Rectal smooth muscle tissue (tissue), 1 donor: ENCODE data around the gene NSUN7.
"Not testable (repeated sequence)": the region's sequence is repeated elsewhere in the genome, so short reads cannot be mapped to it uniquely, and the experiment has no call there.

Experiments
- H3K27ac ChIP-seq: one replicate; pipeline ENCODE4 v1.7.0; 2013; ENCODE audit warnings: low read depth, low read length, inconsistent platforms
- H3K27me3 ChIP-seq: one replicate; pipeline ENCODE4 v1.7.0; 2013; ENCODE audit warnings: low read length; ENCODE audit not compliant: control insufficient read depth, insufficient read depth
- H3K36me3 ChIP-seq: one replicate; pipeline ENCODE4 v1.7.0; 2013; ENCODE audit warnings: low read length; ENCODE audit not compliant: control insufficient read depth, insufficient read depth
- H3K4me1 ChIP-seq: one replicate; pipeline ENCODE4 v1.7.0; 2013; ENCODE audit warnings: low read length; ENCODE audit not compliant: control insufficient read depth, insufficient read depth
- H3K4me3 ChIP-seq: one replicate; pipeline ENCODE4 v1.7.0; 2013; ENCODE audit warnings: low read length
- H3K9ac ChIP-seq: one replicate; pipeline ENCODE4 v1.7.0; 2013; ENCODE audit warnings: low read length

NSUN7 gene

DNA sequence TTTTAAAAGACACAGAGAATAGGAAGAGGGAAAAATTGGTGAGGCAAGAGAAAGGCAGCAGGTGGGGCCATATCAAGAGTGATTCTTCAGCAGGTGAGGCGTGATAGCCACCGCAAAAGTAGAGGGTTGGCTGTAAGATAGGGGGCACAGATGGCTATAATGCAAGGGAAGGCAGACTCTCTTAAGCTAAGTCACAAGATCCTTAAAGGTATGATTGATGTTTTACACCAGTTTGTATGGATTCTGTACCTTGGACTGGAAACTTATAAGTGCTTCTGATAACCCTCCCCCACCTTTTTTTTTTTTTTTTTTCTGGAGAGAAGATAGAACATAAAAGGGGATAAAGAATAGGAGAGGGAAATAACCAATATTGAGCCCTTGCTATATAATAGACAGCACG lies 40.0 kb downstream of the NSUN7 start:
- H3K36me3 ChIP-seq, result no peaks in the 10 kb centered on the region
- no peak overlapping the region for H3K4me3 ChIP-seq
- H3K27me3 ChIP-seq, result no peaks in the 10 kb centered on the region
- H3K27ac ChIP-seq, result no peak overlapping the region
- no peak overlapping the region for H3K9ac ChIP-seq
- no peaks in the 10 kb centered on the region for H3K4me1 ChIP-seq

DNA sequence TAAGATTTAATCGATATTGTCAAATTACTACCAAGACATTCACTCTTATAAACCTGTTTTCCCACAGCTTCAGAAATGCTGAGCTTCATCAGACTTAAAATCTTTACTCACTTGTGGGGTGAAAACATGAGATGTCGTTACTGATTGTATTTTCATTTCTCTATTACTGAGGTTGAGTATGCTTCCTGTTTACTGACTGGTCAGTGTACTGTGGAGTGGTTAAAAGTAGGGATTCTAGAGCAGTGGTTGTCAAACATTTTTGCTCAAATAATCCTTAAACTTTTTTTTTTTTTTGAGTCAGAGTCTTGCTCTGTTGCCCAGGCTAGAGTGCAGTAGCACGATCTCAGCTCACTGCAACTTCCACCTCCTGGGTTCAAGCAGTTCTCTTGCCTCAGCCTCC lies 50.3 kb downstream of the NSUN7 start:
- H3K4me1 ChIP-seq, result no peaks in the 10 kb centered on the region
- no peak overlapping the region for H3K4me3 ChIP-seq
- no peaks in the 10 kb centered on the region for H3K27me3 ChIP-seq
- no peak overlapping the region for H3K27ac ChIP-seq
- no peak overlapping the region for H3K9ac ChIP-seq
- no peaks in the 10 kb centered on the region for H3K36me3 ChIP-seq

DNA sequence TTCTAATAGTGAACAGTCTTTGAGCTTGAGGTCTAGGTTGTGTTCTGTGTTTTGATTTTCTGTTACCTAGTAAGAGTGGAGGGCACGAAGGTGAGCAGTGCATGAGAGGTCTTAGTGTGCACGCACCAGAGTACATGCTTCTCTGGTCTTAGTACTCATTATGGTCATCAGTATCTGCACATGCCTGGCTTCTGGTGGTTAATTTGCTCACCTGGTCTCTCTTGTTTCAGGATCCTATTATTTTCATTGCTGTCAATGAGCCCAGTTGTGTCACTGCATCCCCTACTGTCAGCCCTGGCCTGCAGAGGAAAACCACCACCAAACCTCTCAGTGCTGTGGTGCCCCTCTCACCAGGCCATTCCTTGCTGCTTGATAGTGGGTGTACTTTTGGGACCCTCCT lies 54.8 kb downstream of the NSUN7 start:
- no peaks in the 10 kb centered on the region for H3K27me3 ChIP-seq
- H3K36me3 ChIP-seq, result no peaks in the 10 kb centered on the region
- no peak overlapping the region for H3K27ac ChIP-seq

DNA sequence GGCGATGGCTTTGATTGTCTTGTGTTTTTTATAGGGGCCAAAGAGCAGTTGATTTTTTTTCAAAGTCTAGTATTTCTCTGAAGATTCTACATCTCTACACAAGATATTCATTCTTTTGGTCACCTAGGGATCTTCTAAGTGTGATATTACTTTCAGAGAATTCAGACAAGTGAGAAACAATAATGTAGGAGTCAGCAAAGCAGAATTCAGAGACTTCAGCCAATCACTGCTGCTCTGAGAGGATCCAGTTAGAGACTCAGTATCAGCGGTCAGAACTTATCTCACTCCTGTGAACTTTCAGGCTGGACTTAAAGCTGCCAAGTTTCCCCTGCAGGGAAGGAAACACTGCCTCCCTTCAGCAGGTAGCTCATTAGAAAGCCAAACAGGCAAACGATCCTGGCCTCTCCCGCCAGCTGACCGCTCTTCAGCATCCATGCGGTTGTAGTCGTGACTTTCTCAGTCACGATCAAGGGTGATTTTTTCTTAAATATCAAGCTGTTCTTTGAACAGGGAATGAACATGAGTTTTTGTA lies 59.2 kb downstream of the NSUN7 start:
- Histone ChIP-seq H3K27me3 (no peaks in the 10 kb centered on the region), H3K4me1 (no peaks in the 10 kb centered on the region), H3K36me3 (peaks cover 1% of the 10 kb centered on the region), H3K27ac (no peak overlapping the region), H3K9ac (no peak overlapping the region), H3K4me3 (no peak overlapping the region)

More for the DNA sequence above, 54.8 kb downstream of the NSUN7 start:
- no peaks in the 10 kb centered on the region for H3K4me1 ChIP-seq
- no peak overlapping the region for H3K9ac ChIP-seq
- H3K4me3 ChIP-seq, result no peak overlapping the region

DNA sequence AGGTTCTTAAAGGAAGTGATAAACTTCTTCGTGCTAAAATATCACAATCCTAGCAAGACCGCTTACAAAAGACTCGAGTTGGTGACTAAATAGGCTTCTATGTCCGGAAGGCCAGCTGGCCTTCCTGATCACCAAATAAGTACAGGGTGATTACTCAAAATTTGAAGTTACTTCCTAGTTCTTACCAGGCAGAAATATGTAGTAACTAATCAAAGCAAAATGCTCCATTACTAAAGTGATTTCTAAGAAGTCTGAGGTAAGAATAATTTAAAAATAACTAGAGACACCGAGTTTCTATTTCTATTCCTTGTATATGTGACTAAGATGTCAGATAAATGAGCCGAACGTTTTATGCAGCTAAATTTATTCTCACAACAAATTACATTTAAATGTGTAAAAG lies 62.2 kb downstream of the NSUN7 start:
- Histone ChIP-seq H3K27ac (no peak overlapping the region), H3K27me3 (no peaks in the 10 kb centered on the region), H3K4me1 (no peaks in the 10 kb centered on the region), H3K9ac (no peak overlapping the region), H3K4me3 (no peak overlapping the region), H3K36me3 (peaks cover 14% of the 10 kb centered on the region)

DNA sequence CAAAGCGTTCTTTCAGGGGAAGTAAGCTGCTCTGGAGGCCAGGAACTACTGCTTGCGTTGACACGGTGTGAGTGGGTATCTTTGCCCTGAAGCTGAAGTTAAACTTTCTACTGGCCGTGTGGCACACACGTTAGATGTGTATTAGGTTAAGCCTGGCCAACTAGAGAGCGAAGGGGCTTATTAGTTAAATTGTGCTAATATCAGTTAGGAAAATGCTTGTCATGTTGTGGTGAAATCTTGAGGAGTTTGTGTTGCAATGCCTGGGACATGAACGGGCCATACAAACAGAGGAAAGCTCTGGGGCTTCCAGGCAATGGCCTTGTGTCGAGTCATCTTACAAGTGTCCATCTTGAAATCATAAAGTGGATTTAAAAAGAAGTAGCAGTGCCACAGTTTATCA lies 62.6 kb downstream of the NSUN7 start:
- no peak overlapping the region for H3K9ac ChIP-seq
- H3K4me3 ChIP-seq, result no peak overlapping the region
- no peaks in the 10 kb centered on the region for H3K4me1 ChIP-seq
- H3K36me3 ChIP-seq, result peaks cover 14% of the 10 kb centered on the region
- H3K27ac ChIP-seq, result no peak overlapping the region
- H3K27me3 ChIP-seq, result no peaks in the 10 kb centered on the region

DNA sequence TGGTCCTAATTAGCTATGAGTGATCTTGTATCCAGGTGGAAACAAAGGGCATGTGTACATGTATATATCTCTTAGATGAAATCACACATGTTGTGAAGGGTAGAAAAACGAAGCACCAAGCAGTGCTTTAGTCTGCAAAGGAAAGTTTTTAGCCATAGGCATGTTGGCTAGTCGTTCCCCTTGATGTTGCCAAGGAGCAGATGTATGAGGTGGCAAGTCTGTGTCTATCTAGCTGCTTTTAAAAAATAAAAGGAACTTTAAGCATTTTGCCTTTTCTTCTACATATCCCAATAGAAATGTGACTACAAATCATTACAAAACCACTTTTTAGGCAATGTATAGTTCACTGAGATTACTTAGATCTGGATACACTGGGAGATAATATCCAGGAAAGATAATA lies 63.1 kb downstream of the NSUN7 start:
- no peak overlapping the region for H3K27ac ChIP-seq
- H3K9ac ChIP-seq, result no peak overlapping the region
- peaks cover 14% of the 10 kb centered on the region for H3K36me3 ChIP-seq
- no peak overlapping the region for H3K4me3 ChIP-seq
- H3K27me3 ChIP-seq, result no peaks in the 10 kb centered on the region
- no peaks in the 10 kb centered on the region for H3K4me1 ChIP-seq

DNA sequence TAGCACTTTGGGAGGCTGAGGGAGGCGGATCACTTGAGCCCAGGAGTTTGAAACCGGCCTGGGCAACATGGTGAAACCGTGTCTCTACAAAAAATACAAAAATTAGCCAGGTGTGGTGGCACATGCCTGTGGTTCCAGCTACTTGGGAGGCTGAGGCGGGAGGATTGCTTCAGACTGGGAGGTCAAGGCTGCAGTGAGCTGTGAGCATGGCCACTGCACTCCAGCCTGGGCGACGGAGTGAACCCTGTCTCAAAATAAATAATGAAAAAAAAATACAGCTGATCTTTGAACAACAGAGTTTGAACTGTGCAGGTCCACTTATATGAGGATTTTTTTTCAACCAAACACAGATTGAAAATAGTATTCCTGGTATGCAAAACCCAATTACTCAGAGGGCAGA lies 67.4 kb downstream of the NSUN7 start:
- H3K27me3 ChIP-seq, H3K4me1 ChIP-seq, H3K4me3 ChIP-seq, H3K9ac ChIP-seq, H3K27ac ChIP-seq: not testable (repeated sequence)
- H3K36me3 ChIP-seq, result peaks cover 14% of the 10 kb centered on the region

DNA sequence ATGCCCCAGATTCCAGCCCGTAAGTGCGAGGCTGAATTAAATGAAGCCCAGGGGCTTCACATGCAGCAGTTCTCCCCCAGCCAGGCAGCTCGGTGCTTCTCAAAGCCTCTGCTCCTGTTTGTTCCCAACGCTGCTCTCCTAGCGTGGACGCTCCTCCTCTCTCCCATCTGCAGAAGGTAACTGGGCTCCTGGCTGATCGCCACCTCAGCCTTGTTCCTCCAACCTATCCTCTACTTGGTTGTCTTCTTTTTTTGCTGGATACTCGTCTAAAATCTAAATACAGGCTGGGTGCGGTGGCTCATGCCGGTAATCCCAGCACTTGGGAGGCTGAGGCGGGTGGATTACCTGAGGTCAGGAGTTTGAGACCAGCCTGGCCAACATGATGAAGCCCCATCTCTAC lies 70.3 kb downstream of the NSUN7 start:
- H3K27me3 ChIP-seq, result no peaks in the 10 kb centered on the region
- no peaks in the 10 kb centered on the region for H3K4me1 ChIP-seq
- no peak overlapping the region for H3K27ac ChIP-seq
- peaks cover 14% of the 10 kb centered on the region for H3K36me3 ChIP-seq
- no peak overlapping the region for H3K4me3 ChIP-seq
- no peak overlapping the region for H3K9ac ChIP-seq

DNA sequence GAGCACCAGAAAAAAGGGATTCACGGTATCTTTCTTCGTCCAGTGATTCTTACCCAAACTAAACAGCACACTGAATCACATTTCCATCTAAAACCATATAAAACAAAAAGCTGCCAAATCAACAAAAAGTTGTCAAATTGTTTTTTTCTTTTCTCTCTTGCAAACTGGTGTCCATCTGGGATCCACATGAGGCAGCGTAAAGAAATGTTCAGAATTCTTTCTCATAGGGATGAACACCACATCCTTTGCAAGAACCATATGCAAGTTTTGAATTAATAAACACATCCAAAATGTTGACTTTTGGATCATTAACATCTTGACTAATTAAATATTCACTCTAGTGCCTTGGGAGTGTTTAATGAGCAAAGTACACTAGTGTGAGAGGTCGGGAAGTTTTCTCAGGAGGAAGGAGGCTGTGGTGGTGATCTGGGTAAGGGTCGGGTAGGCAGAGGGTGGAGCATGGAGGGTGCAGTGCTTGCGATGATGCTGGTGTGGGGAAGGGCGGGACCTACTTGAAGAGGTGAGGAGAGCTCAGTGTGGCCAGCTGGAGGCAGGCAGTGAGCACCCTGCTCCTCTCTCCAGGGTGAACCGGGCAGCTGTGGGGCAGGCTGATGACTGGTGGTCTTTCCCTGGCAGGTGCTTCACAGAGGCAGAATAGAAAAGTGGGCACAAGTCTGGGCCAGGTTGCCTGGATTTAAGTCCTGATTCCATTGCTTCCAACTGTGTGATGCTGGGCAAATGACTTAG lies 72.8 kb downstream of the NSUN7 start:
- Histone ChIP-seq H3K27ac (no peak overlapping the region), H3K9ac (no peak overlapping the region), H3K27me3 (no peaks in the 10 kb centered on the region), H3K4me3 (no peak overlapping the region), H3K4me1 (no peaks in the 10 kb centered on the region), H3K36me3 (peaks cover 8% of the 10 kb centered on the region)

DNA sequence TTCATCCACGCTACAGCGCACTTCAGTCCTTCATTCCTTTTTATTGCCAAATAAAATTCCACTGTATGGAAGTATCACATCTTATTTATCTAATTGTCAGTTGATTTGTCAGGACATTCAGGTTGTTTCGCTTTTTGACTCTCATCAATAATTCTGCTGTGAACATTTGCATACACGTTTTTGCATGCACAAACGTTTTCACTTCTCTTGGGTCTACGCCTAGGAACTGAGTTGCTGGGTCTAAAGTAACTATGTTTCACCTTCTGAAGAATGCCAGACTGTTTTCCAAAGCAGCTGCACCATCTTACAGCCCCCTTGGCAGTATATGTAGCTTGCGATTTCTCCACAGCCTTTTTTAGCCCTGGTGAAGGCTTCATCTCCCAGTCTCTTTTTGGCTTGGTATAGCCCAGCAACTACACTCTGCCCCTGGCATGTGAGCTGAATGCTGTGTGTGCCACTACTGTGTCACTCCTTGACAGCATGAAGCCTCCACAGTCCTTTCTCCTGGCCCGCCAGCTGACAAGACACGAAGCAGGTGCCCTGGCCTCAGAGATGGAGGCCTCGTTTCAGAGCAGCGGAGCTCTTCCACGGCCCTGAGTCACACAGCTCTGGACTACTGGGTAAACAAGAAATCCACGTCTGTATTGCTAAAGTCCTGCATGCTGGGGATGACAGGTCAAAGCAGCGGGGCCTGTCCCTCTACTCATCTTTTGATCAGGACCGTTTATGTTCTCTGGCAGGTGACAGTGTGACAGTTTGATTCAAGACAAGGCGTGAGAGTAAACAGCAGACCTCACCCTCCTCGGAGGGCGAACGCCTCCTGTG lies 75.5 kb downstream of the NSUN7 start:
- H3K4me3 ChIP-seq, result no peak overlapping the region
- peak overlapping the region; percentile 27 for H3K27ac ChIP-seq
- peaks cover 8% of the 10 kb centered on the region for H3K36me3 ChIP-seq
- no peaks in the 10 kb centered on the region for H3K4me1 ChIP-seq
- H3K27me3 ChIP-seq, result no peaks in the 10 kb centered on the region
- H3K9ac ChIP-seq, result no peak overlapping the region

DNA sequence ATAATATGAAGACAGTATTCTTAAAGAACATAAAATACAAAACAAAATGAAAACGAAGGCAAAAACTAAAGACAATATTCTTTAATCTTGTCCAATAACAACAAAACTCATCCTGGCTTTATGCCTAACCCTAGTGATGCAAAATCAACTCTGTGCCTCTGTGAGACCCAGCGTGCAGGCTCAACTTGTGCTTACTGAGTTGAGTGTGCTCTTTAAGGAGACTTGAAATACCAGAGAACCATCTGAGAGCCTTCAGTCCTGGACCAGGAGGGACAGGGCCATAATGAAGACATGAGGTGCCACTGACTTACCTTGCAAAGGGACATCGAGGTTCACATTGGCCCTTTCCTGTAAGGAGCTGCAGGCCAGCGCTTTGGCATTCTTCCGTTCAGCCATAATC lies 77.1 kb downstream of the NSUN7 start:
- no peaks in the 10 kb centered on the region for H3K27me3 ChIP-seq
- H3K27ac ChIP-seq, result no peak overlapping the region
- no peaks in the 10 kb centered on the region for H3K4me1 ChIP-seq
- peaks cover 8% of the 10 kb centered on the region for H3K36me3 ChIP-seq
- H3K9ac ChIP-seq, result no peak overlapping the region
- no peak overlapping the region for H3K4me3 ChIP-seq
